Measurements from ENCODE around the gene IFT25. TPM values are rescaled to one million over a fixed set of nuclear protein-coding genes. Genes with fewer than 3 reads are reported as not detected.
A peak's percentile ranks its signal among the peaks of the same experiment; 100 is the strongest.

IFT25 gene
- total and polyA plus RNA-seq, 2 experiments from 2014 or later = 27.4 to 69.0 TPM

DNA sequence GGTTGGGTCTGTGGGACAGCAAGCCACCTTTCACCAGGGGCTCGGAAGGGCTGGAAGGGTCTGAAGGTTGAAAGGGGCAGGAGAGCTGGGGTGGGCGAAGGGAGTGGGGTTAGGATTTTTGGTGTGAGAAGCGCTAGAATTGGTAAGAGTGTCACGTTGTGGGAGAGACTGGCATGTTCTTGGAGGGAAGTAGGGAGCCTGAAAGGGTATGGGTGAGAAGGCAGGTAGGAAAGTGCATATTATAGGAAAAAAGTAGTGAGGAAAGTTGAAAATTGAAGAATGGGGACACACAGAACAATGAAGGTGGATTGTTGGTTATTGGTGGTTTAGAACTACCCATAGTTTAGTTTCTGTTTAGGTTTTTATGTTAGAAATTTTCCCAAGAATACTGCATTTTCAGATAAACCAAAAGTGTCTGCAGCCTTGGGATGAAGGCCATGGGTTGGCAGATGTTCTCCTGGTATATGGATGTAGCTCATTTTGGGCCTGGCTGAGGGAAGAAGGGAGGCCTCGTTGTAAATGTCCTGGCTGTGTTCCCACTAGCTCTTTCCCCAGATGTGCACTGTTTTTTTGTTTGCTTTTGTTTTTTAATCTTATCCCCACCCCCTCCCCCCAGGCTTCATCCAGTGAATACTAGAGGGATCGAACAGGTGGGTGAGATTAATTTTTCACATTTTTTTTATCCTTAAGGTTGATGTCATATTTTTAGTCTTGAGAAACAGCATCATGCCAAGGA lies 1.8 kb upstream of the IFT25 start:
- peak overlapping the region; percentile 98 for H3K27ac ChIP-seq
- H3K27me3 ChIP-seq = no peaks in the 10 kb centered on the region
- no peaks in the 10 kb centered on the region for H3K36me3 ChIP-seq (replicated peaks; ENCODE audit: insufficient read depth, low read depth)
- H3K4me2 ChIP-seq = peak overlapping the region; percentile 89
- no peak for TF ChIP-seq EZH2 (IDR thresholded peaks at IDR 0.05; ENCODE audit: borderline replicate concordance)
- TF ChIP-seq, protein P1, sequence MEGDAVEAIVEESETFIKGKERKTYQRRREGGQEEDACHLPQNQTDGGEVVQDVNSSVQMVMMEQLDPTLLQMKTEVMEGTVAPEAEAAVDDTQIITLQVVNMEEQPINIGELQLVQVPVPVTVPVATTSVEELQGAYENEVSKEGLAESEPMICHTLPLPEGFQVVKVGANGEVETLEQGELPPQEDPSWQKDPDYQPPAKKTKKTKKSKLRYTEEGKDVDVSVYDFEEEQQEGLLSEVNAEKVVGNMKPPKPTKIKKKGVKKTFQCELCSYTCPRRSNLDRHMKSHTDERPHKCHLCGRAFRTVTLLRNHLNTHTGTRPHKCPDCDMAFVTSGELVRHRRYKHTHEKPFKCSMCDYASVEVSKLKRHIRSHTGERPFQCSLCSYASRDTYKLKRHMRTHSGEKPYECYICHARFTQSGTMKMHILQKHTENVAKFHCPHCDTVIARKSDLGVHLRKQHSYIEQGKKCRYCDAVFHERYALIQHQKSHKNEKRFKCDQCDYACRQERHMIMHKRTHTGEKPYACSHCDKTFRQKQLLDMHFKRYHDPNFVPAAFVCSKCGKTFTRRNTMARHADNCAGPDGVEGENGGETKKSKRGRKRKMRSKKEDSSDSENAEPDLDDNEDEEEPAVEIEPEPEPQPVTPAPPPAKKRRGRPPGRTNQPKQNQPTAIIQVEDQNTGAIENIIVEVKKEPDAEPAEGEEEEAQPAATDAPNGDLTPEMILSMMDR (IDR thresholded peaks at IDR 0.05; ENCODE audit: poor library complexity) = no peak
- no peak for TF ChIP-seq EZH2phosphoT487 (IDR thresholded peaks at IDR 0.05; ENCODE audit: low read depth, severe bottlenecking, unreplicated experiment)
- H3K4me3 ChIP-seq = peak overlapping the region; percentile 34
- WGBS (ENCODE audit: low lambda C conversion rate, missing lambda C conversion rate) = 51% methylated on average over 5 of the region's 6 CpGs
- H2AFZ ChIP-seq = no peak overlapping the region
- peaks cover 85% of the 10 kb centered on the region for H3K79me2 ChIP-seq
- no peaks in the 10 kb centered on the region for H3K9me2 ChIP-seq (replicated peaks; ENCODE audit: insufficient read depth)
- peaks cover 7% of the 10 kb centered on the region for H4K20me1 ChIP-seq (ENCODE audit: insufficient read depth, poor library complexity, severe bottlenecking)
- DNase-seq (ENCODE audit: low spot score) = no peak
- H3K4me1 ChIP-seq (ENCODE audit: insufficient read depth) = peaks cover 21% of the 10 kb centered on the region
- H3K9me3 ChIP-seq (ENCODE audit: low read depth) = no peaks in the 10 kb centered on the region

DNA sequence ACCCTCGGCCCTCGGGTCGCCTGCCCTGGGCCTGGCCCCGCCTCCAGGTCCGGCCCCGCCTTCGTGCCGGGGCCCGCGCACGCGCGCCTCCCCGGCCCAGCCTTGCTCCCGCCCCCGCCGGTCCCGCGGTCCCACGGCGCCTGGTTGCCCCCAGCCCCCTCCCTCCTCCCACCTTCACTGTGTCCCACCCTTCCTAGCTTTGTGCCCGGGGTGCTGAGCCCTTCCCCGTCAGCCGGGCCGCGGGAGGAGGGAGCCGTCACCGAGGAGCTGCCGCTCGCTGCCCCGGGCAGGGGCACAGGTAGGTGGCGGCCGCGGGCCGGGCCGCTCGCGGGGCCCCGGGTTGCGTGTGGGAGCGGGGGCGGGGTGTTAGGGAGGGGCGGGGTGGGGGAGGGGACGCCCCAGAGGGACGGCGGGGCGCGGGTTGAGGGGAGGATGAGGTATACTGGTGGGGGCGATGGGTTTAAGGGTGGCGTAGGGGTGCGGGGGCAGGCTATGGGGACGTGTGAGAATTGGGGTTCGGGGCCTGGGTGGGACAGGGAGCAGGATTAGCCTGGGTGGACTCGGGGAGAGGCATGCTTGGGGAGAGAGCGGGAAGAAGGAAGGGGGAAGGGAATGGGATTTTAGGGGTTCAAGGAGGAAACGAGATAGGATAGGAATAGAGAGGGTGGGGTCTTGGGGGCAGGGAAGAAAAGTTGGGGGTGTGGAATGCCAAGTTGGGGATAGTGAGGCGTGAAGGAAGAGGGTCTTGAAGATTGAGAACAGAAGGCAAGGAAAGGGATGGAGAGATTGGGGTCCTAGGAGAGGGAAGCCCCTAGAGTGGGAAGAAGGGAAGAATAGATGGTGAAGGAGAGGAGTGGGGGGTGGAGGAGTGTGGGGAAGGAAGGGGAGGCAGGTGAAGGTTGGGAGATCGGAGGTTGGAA lies 1.0 kb upstream of the IFT25 start, which contains the start of gene LRRC42:
Gene LRRC42 (plus strand): TSS at position 99 of the 920 bp plus-strand sequence. CDS start 5,650 bp downstream, outside the sequence.
- peak within 1 kb of the TSS; percentile 89 for H3K4me2 ChIP-seq
- H4K20me1 ChIP-seq (ENCODE audit: insufficient read depth, poor library complexity, severe bottlenecking) = peaks cover 7% of the 10 kb centered on the region
- TF ChIP-seq EZH2 (IDR thresholded peaks at IDR 0.05; ENCODE audit: borderline replicate concordance) (no peak), EZH2phosphoT487 (IDR thresholded peaks at IDR 0.05; ENCODE audit: low read depth, severe bottlenecking, unreplicated experiment) (no peak)
- TF ChIP-seq, protein P1 (IDR thresholded peaks at IDR 0.05; ENCODE audit: poor library complexity) = peak; percentile 41
- peak within 1 kb of the TSS; percentile 98 for H3K27ac ChIP-seq
- peaks cover 21% of the 10 kb centered on the region for H3K4me1 ChIP-seq (ENCODE audit: insufficient read depth)
- no peaks in the 10 kb centered on the region for H3K9me2 ChIP-seq (replicated peaks; ENCODE audit: insufficient read depth)
- no peaks in the 10 kb centered on the region for H3K36me3 ChIP-seq (replicated peaks; ENCODE audit: insufficient read depth, low read depth)
- H2AFZ ChIP-seq = peak within 1 kb of the TSS; percentile 74
- 0% methylated on average over 5 of the region's 58 CpGs for WGBS (ENCODE audit: low lambda C conversion rate, missing lambda C conversion rate)
- peak; percentile 95 for DNase-seq (ENCODE audit: low spot score)
- H3K27me3 ChIP-seq = no peaks in the 10 kb centered on the region
- H3K9me3 ChIP-seq (ENCODE audit: low read depth) = no peaks in the 10 kb centered on the region
- H3K4me3 ChIP-seq = peak within 1 kb of the TSS; percentile 65
- peaks cover 86% of the 10 kb centered on the region for H3K79me2 ChIP-seq

DNA sequence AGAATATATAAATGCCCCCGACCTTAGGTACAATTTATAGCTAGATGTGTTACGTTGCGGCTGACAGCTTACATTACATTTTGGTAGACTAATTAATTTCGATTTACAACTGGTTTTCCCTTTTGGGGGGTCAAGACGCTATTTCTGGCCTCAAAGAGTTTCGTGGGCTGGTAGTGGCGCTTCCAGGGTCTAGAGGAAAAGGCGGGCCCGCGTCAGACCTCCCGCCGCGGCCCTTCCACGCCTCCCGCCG lies 391 bp downstream of the IFT25 start:
- Histone ChIP-seq H3K79me2 (peaks cover 85% of the 10 kb centered on the region), H3K9me2 (replicated peaks; ENCODE audit: insufficient read depth) (no peaks in the 10 kb centered on the region), H4K20me1 (ENCODE audit: insufficient read depth, poor library complexity, severe bottlenecking) (peaks cover 7% of the 10 kb centered on the region), H3K9me3 (ENCODE audit: low read depth) (no peaks in the 10 kb centered on the region), H2AFZ (peak overlapping the region; percentile 74), H3K4me1 (ENCODE audit: insufficient read depth) (peaks cover 17% of the 10 kb centered on the region), H3K27me3 (no peaks in the 10 kb centered on the region), H3K4me3 (peak overlapping the region; percentile 65), H3K27ac (peak overlapping the region; percentile 84), H3K4me2 (peak overlapping the region; percentile 87), H3K36me3 (replicated peaks; ENCODE audit: insufficient read depth, low read depth) (no peaks in the 10 kb centered on the region)
- TF ChIP-seq, protein P1 (IDR thresholded peaks at IDR 0.05; ENCODE audit: poor library complexity) = no peak
- no peak for TF ChIP-seq EZH2phosphoT487 (IDR thresholded peaks at IDR 0.05; ENCODE audit: low read depth, severe bottlenecking, unreplicated experiment)
- TF ChIP-seq EZH2 (IDR thresholded peaks at IDR 0.05; ENCODE audit: borderline replicate concordance) = no peak
- no peak for DNase-seq (ENCODE audit: low spot score)
- whole genome bisulfite sequencing (ENCODE audit: low lambda C conversion rate, missing lambda C conversion rate) = 8% methylated on average over 16 of the region's 16 CpGs
